Measurements from ENCODE around the gene BLOC1S4. TPM values are rescaled to one million over a fixed set of nuclear protein-coding genes. Genes with fewer than 3 reads are reported as not detected.
"Not testable (repeated sequence)": the region's sequence is repeated elsewhere in the genome, so short reads cannot be mapped to it uniquely, and the experiment has no call there.

BLOC1S4 gene
- total RNA-seq, 2 experiments from 2014 or later: 19.4 to 21.0 TPM

DNA sequence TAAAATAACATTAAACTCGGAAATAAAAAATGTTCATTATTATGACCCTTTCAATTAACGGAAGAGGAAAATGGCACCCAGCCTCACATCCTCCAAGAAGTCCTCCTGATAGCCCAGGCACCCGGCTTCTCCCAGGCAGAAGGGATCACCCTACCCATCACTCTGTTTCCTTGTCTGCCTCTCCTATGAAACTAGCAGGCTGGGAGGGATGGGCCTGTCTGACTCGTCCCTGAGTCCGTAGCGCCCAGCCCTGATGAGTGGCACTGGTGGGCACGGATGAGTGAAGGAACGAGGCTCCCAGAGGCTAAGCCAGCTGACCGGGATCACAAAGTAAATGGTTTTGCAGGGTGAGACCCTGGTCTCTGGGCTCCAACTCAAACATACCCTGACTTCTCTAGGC lies 37.9 kb downstream of the BLOC1S4 start:
- Mint-ChIP-seq H3K4me3 (no peak overlapping the region), H3K27ac (no peak overlapping the region), H3K4me1 (peaks cover 9% of the 10 kb centered on the region), H3K27me3 (no peaks in the 10 kb centered on the region), H3K36me3 (no peaks in the 10 kb centered on the region), H3K9me3 (no peaks in the 10 kb centered on the region)
- no peak for DNase-seq

DNA sequence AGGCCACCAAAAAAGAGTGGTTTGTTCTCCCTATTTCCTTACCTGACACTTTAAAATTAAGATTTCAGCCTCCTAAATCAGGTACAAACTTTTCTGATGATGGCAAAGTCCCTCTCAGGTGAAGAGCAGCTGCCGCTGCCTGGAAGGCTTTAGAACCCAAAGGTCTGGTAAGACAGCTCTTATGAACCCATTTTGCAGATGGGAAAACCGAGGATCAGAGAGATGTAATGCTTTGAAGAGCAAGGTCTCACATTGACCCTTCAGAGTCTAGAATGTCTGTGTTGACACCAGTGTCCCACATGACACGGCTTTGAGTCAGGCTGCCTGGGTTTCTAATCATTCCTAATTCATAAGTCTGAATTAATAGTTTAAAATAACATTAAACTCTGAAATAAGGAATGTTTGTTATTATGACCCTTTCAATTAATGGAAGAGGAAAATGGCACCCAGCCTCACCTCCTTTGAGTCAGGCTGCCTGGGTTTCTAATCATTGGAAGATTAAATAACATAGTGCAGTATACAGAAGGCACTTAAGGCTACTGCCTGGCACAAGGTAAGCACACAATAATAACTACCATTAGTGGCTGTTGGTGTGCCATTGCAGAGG lies 38.6 kb downstream of the BLOC1S4 start:
- DNase-seq: no peak
- H3K36me3 Mint-ChIP-seq: no peaks in the 10 kb centered on the region
- no peak overlapping the region for H3K4me3 Mint-ChIP-seq
- no peak overlapping the region for H3K27ac Mint-ChIP-seq
- H3K27me3 Mint-ChIP-seq: no peaks in the 10 kb centered on the region
- no peaks in the 10 kb centered on the region for H3K9me3 Mint-ChIP-seq
- H3K4me1 Mint-ChIP-seq: peaks cover 9% of the 10 kb centered on the region

DNA sequence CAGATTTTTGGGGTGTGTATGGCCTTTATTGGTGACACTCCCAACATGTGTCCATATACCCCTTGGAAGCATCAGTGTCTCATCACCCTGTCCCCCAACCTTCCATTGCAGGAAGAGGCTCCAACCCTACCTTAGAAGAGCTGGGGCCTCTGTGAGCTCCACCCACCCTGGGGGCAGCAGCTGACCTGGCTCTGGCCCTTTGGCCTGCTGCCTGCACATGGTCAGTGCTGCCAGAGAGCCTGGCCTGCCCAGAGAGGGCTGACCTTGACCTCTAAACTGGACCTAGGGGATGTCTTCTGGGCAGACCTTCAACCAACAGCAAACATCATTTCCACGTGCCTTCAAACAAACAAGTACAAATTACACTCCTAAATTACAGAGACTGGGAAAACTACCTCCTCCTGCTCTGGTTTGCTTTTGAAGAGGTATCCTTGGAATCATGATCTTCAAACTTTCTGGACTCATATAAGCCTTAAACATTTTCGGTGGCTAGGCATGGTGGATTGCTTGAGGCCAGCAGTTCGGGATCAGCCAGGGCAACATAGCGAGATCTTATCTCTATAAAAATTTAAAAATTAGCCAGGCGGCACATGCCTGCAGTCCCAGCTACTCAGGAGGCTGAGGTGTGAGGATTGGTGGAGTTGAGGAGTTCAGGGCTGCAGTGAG lies 39.2 kb downstream of the BLOC1S4 start:
- DNase-seq: no peak
- Mint-ChIP-seq H3K27me3 (no peaks in the 10 kb centered on the region), H3K36me3 (no peaks in the 10 kb centered on the region), H3K27ac (no peak overlapping the region), H3K4me1 (peaks cover 9% of the 10 kb centered on the region), H3K9me3 (no peaks in the 10 kb centered on the region), H3K4me3 (no peak overlapping the region)

DNA sequence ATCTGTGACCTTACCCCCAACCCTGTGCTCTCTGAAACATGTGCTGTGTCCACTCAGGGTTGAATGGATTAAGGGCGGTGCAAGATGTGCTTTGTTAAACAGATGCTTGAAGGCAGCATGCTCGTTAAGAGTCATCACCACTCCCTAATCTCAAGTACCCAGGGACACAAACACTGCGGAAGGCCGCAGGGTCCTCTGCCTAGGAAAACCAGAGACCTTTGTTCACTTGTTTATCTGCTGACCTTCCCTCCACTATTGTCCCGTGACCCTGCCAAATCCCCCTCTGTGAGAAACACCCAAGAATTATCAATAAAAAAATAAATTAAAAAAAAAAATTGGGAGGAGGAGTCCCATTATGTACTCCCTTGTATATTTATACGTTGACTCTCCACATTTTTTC lies 40.4 kb downstream of the BLOC1S4 start:
- not testable (repeated sequence) for H3K27me3 Mint-ChIP-seq, DNase-seq, H3K9me3 Mint-ChIP-seq, H3K4me1 Mint-ChIP-seq, H3K36me3 Mint-ChIP-seq, H3K27ac Mint-ChIP-seq, H3K4me3 Mint-ChIP-seq

DNA sequence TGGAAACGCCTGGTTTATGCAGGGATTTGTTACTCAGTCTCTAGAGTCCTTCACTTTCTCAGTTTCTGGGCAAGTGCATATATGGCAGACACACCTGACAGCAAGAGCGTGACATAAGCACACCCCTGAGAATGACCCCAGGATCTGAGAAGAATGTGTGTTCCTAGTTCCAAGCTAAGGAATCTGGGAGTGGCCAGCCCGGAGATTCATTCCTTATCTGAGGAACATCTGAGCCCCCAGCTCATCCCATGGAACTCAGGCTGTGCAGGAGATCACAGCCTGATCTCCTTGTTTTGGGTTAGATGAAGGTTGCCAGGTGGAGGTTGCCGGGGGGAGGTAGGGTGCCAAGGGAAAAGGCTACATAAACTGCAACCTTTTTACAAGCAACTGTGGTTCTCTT lies 42.8 kb downstream of the BLOC1S4 start:
- Mint-ChIP-seq H3K4me1 (peaks cover 5% of the 10 kb centered on the region), H3K36me3 (no peaks in the 10 kb centered on the region), H3K4me3 (no peak overlapping the region), H3K27me3 (no peaks in the 10 kb centered on the region), H3K9me3 (no peaks in the 10 kb centered on the region), H3K27ac (no peak overlapping the region)
- no peak for DNase-seq

DNA sequence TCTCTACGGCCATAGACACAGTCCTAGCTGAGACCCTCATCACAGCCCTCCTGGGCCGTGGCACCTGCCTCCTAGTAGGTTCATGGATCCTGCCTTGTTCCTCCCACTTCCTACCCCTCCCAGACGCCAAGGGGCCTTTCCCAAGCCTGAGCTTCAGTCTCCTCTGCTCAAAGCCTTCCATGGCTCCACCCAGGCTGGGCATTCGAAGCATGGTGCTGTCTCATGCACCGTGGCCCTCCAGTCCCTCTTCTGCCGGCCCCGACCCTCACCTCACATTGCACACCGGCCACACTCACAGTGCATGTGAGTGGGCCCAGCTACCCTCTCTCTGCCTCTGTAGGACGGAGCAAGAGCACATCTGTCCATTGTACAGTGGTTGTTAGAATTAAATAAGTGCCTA lies 44.9 kb downstream of the BLOC1S4 start:
- DNase-seq: no peak
- Mint-ChIP-seq H3K4me1 (peaks cover 5% of the 10 kb centered on the region), H3K36me3 (no peaks in the 10 kb centered on the region), H3K27me3 (no peaks in the 10 kb centered on the region), H3K27ac (no peak overlapping the region), H3K4me3 (no peak overlapping the region), H3K9me3 (no peaks in the 10 kb centered on the region)

DNA sequence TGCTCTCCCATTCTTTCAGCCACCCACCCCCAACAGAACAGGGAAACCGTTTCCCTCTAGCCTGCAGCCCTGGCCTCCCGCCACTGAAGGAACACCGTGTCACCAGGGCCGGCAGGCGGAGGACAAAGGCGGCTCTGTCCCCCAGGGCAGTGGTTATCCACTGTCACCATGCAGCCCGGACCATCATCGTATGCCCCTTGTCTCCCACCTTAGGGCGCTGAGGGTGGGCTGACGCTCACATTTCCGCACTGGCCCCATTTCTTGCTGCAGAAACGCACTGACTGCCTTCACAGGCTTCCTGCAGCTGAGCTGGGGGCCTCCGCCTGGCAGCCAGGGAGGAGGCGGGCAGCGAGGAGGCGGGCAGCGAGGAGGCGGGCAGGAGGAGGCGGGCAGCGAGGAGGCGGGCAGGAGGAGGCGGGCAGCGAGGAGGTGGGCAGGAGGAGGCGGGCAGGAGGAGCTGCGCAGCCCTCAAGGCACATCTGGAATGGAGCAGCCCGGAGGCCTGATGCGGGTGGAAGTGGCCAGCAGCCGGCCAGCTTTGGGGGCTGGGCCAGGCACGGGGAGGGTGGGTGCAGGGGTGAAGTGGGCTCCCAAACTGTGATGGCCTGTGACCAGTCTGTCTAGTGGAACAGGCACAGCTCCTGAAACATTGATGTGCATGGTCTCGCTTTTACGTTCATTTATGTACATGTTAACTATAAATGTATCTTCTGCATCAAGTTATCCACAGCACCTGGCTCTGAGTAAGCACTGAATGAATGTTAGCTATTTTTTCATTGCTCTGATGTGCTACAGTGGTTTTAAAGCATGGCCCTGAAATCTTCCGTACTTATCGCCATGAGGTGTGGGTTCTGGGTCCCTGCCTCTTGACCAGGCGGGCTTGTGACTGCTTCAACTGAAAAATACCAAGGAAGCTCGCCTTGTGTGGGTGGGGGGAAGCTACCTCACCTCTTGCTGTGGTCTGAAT lies 46.0 kb downstream of the BLOC1S4 start:
- Mint-ChIP-seq H3K9me3 (no peaks in the 10 kb centered on the region), H3K27ac (no peak overlapping the region), H3K36me3 (no peaks in the 10 kb centered on the region), H3K4me1 (peaks cover 11% of the 10 kb centered on the region), H3K27me3 (no peaks in the 10 kb centered on the region), H3K4me3 (peak overlapping the region; percentile 19)
- DNase-seq: no peak

DNA sequence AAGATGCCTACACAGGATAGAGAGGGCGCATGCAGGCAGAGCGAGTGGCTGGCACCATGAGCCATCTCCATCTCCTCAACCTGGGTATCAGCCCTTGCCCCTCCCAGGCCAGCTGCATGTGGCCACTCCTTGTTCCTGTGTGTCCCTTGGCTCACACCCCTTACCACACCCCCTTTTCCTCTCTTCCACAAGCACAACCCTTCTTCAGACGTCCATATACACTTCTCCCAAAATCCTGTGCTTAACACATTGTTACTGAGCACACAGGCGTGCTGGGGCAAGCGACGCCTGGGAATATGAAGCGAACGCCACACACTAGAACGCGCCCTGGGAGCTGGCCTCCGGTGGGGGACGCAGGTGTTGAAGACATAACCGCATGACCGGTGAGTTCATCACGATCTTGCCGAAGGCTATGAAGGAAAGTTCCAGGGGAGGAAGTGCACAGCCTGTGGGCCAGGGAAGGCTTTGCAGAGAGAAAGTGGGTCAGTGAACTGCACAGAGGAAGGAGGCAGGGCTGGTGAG lies 47.4 kb downstream of the BLOC1S4 start:
- Mint-ChIP-seq H3K27ac (no peak overlapping the region), H3K27me3 (no peaks in the 10 kb centered on the region), H3K4me1 (peaks cover 19% of the 10 kb centered on the region), H3K9me3 (no peaks in the 10 kb centered on the region), H3K4me3 (no peak overlapping the region), H3K36me3 (no peaks in the 10 kb centered on the region)
- no peak for DNase-seq

DNA sequence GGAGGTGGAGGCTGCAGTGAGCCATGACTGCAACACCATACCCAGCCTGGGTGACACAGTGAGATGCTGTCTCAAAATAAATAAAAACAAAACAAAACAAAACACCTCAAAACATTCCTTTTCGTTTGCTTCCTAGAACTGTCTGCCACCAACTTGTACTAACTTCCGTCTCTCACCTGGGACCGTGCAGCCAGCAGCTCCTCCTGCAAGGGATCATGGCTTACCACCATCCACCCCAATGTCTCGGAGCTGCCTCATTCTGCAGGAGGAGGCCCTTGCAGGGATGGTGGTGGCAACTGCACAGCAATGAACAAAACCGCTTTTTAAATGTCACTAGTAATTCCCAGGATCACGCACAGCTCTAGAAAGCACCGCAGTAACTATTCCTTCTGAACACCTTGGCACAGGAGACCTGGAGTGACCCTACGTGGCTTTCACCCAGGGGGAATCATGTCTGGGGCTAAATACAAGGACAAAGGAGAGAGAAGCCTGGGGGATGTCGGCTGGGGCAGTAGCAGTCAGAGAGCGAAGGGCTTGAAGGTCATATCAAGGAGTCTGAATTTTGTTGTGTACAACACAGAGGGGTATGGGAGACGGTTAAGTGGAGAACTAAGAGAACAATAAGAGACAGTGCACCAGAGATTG lies 49.1 kb downstream of the BLOC1S4 start:
- no peaks in the 10 kb centered on the region for H3K36me3 Mint-ChIP-seq
- H3K4me3 Mint-ChIP-seq: no peak overlapping the region
- no peaks in the 10 kb centered on the region for H3K27me3 Mint-ChIP-seq
- H3K9me3 Mint-ChIP-seq: no peaks in the 10 kb centered on the region
- no peak overlapping the region for H3K27ac Mint-ChIP-seq
- no peak for DNase-seq
- peaks cover 35% of the 10 kb centered on the region for H3K4me1 Mint-ChIP-seq

DNA sequence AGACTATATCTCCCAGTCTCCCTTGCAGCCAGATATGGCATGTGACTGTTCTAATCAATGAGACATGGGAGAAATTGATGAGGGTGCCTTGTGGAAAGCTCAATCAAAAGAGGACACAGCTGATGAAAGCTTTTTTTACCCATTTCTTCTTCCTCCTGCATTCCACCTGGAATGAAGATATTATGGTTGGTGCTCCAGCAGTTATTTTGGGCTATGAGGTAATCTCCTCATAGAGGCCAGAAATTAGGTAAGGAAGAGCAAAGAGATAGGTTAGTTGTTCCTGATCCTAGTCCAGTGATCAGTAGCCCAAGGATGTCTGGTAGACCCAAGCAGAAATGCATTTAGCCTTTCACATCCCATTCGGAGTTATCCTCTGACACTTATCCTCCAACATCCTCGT lies 49.7 kb downstream of the BLOC1S4 start:
- Mint-ChIP-seq H3K27me3 (no peaks in the 10 kb centered on the region), H3K4me3 (no peak overlapping the region), H3K9me3 (no peaks in the 10 kb centered on the region), H3K27ac (no peak overlapping the region), H3K4me1 (peaks cover 36% of the 10 kb centered on the region), H3K36me3 (no peaks in the 10 kb centered on the region)
- no peak for DNase-seq

Other genes starting within 250 kb of the BLOC1S4 start
- not detected for gene PPP2R2C, start 243.6 kb upstream of the BLOC1S4 start, total RNA-seq
- gene MAN2B2, start 141.0 kb upstream of the BLOC1S4 start, total RNA-seq: 10 to 100 TPM; 10.6 to 10.9 TPM
- 100 to 1,000 TPM; 107 to 109 TPM for gene MRFAP1, start 75.5 kb upstream of the BLOC1S4 start, total RNA-seq
- gene S100P, start 22.3 kb upstream of the BLOC1S4 start, total RNA-seq: 1 to 10 TPM in 1 of 2 experiments, under 1 TPM in 1; 0.37 to 2.5 TPM
- gene MRFAP1L1, start 6.3 kb upstream of the BLOC1S4 start, total RNA-seq: 10 to 100 TPM; 41.4 to 42.5 TPM
- gene KIAA0232, start 66.6 kb downstream of the BLOC1S4 start, total RNA-seq: 10 to 100 TPM; 13.8 to 14.7 TPM
- gene TBC1D14, start 193.7 kb downstream of the BLOC1S4 start, total RNA-seq: 10 to 100 TPM; 38.4 to 39.3 TPM